Superior temporal gyrus (tissue), 1 donor: ENCODE measurements around the gene FAM120B.

Source experiments
- DNase-seq: peaks from one replicate; pipeline ENCODE4 v3.0.0-alpha.2; 2016; ENCODE audit errors: extremely low spot score

Gene FAM120B

DNA sequence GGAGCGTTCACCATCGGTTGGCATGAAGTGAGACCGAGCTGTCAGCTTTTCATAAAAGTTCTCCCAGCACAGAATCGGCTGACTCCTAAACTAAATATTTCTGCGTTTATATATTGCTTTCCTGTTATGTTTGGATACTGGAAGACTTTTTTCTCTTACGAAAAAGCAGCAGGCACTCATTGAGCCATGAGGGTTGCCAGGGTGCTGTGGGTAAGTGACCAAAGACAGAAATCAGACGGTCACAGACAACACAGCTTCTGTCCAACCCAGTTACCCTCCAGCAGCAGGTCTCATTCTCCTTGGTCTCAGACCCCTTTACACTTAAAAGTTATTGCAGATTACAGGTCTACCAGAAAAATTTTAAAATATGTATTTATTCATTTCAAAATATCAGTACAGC, 113.7 kb downstream of the FAM120B start:
- DNase-seq: no peak

DNA sequence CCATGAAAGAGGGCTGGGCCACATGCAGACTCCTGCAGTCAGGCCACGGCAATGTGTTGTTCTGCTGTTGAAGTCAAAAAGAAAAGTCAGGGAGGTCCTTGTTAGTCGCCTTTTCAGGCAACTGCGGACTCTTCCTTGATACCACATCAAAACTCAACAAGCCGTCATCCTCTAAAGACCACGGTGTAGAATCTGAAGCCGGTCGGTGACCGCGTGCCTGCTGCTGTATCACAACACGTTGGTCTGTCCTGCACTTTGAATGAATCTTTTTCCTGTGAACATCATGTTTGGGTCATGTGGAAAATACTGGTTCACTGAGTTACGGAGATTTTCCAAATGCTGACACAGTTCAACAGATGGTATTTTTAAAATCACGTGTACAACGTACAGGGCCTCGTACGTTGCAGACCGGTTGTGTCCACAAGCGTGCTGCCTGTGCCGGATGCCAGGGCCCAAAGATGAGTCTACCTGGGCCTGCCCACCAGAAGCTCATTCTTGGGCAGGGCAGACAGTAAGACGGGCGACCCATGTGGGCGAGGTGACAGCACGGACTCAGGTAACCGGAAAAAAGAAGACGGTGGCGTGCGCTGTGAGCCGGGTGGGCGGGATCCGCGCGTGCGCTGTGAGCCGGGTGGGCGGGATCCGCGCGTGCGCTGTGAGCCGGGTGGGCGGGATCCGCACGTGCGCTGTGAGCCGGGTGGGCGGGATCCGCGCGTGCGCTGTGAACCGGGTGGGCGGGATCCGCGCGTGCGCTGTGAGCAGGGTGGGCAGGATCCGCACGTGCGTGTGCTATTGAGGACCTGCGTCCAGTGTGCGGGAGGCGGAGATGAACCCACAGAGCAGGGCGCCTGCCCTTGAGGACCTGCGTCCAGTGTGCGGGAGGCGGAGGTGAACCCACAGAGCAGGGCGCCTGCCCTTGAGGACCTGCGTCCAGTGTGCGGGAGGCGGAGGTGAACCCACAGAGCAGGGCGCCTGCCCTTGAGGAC, 114.5 kb downstream of the FAM120B start:
- DNase-seq: no peak

- DNase-seq: no peak
Observed at GRCh38 chr6:170421921-170422320, 115.4 kb downstream of the FAM120B start.

GRCh38 chr6:170423030-170423429, 116.5 kb downstream of the FAM120B start:
- no peak for DNase-seq

DNA sequence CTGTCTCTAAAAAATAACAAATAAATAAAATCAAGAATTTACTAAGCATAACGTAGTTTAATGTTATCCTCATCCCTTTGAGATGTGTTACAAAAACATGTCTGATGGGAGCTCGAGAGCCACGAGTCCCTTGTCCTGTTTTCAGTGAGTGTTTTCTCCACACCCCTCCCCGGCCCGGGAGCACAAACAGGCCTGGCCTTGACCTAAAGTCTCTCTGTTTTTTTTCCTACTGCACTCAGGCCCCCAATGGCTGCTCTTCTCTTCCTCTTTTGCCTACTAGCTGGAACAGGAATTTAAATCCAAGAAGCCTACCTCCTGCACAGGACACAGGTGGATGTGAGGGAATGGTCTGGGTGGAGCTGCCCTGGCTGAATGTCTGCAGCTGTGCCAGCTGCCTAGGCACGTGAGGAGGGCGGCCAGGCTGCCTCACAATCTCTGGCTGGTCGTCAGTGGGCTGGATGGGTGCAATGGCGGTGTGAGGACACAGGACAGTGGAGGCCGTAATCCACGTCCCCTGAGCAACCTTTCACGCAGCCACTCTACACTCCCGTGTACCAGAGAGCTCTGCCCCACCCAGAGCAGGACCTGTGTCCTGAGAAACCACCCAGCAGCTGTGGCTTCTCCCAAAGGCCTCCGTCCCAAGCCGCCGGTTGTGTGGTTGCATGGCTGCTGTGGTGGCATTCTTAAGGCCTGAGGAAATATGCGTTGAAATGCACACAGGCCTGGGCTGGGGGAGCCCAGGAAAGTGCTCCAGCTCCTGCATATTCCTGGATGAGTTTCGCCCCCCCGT, 117.5 kb downstream of the FAM120B start:
- no peak for DNase-seq

DNA sequence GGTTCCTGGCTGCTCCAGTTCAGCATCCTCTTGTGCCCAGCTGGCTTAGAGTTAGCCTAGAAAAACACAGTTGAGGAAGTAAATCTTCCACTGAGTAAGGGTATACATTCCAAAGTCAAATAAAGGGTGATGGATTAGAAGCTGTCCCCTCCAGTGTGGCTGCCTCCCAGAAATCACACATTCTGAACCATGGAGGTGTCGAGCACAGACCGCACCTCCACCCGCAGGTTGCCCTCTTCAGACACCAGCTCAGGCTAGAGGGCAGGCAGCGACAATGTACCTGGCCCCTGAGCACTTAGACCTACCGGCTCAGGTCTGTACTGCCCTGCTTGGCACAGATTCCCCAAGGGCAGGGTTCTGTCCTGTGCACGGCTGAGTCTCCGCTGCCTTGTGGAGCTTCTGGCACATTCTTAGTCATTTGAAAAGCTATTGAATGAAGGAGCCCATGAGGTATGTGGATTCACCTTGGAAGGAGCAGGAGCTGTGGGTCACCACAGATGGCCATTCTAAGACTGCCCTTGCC, 118.1 kb downstream of the FAM120B start:
- no peak for DNase-seq

- DNase-seq: no peak
Observed at GRCh38 chr6:170429450-170429849, 122.9 kb downstream of the FAM120B start.

DNA sequence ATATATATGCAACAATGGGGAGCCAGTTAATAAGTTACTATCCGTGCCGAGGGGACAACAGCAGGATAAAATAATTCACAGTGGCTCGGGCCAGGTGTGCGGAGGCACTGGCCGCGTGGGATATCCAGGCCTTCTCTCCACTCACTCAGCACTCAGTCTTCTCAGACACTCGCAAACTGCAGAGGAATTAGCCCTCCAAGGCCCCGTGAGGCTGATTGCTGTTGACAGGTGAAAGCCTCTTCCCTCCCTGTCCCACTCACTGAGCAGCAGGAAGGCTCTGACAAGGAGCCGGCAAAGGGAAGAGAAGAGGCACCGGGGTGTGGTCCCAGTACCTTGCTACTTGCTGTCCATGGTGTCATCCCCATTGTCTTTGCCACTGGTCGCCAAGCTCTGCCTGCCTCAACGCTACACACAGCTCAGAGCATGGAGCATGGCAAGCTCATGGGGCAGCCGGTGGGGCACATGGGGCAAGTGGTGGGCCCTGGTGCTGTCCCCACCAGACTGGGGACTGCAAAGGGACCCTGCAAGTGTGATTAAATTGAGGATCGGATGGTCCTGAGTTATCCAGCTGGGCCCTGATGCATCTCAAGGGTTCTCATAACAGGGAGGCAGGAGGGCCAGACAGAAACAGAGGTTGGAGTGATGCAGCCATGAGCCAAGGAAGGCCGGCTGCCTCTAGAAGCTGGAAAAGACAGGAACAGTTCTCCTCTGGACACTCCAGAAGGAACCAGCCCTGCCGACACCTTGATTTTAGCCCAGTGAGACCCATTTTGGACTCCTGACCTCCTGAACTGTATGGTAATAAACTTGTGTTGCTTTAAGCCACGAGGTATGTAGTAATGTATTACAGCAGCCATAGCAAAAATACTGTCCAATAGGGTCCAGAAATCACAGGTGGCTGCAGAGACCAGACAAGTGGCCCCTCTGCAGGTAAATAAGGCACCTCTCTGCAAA, 126.9 kb downstream of the FAM120B start:
- DNase-seq: no peak

DNA sequence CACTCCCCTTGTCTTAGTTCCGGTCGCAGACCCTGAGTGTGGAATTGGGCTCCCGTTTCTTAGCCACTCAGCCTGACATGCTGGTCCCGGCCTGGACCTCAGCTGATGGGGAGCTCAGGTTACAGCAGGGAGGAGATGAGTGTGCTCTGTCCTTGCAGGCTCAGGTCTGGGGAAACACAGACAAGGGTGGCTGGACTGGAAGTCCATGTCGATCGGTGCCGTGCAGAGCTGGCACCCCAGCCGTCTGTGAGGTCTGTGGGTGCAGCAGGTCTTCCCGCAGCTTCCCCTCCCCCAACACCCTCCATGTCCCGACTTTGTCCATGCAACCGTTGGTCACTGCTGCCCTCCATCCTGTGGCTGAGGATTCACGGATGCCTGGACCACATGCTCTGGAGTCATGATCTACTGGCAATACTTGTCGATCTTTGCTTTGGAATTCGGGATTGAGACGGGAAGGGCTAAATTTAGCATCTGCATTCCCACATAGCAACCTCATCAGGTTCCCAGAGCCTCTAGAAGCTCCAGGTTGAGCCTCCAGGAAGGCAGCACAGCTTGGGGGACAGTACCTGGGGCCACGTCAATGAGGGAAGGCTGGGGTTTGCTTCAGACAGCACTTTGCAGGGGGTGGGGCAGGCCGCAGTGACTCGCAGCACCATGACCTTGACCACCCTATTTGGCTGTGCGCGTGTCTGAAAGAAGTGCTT, 127.7 kb downstream of the FAM120B start:
- DNase-seq: no peak

GRCh38 chr6:170434821-170435155, 128.2 kb downstream of the FAM120B start:
- no peak for DNase-seq

DNA sequence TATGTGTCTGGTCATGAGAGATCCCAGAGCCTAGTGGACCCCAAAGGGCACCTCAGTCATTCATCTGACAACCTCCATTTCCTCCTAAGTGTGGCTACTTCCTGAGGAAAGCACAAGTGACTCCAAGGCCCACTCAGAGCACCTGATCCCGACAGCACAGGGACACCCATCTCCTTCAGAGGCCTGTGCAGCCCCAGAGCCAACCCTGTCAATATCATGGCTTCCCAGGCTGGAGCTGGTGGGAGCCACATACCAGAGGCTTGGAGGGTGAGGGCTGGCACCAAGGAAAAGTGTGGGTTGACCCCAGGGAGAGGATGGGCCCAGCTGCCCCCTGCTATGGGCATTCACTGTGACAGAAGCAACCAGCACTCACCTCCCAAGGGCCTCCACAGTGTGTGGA, 129.2 kb downstream of the FAM120B start:
- DNase-seq: no peak

GRCh38 chr6:170436209-170436809, 129.8 kb downstream of the FAM120B start:
- DNase-seq: no peak

- no peak for DNase-seq
Observed at GRCh38 chr6:170437719-170438401, 131.3 kb downstream of the FAM120B start.

DNA sequence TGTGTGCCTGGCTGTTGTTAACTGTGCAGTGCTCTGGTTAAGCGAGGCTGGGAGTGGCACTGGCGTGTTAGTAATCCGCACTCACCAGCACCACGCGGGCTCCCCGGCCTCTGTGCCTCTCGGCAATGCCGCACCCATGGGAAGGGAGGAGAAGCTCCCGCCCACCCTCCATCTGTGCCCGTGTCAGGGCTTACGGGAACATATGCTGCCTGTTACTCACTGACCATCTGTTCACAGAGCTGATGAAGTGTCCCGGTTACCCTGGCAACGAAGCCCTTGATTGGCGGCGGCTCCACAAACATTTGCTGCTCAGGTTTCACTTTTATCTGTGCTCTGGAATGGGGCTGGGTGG, 131.8 kb downstream of the FAM120B start:
- DNase-seq: peak; percentile 84

GRCh38 chr6:170438861-170439260, 132.3 kb downstream of the FAM120B start:
- DNase-seq: no peak

GRCh38 chr6:170439366-170440361, 133.1 kb downstream of the FAM120B start:
- DNase-seq: peak; percentile 45

DNA sequence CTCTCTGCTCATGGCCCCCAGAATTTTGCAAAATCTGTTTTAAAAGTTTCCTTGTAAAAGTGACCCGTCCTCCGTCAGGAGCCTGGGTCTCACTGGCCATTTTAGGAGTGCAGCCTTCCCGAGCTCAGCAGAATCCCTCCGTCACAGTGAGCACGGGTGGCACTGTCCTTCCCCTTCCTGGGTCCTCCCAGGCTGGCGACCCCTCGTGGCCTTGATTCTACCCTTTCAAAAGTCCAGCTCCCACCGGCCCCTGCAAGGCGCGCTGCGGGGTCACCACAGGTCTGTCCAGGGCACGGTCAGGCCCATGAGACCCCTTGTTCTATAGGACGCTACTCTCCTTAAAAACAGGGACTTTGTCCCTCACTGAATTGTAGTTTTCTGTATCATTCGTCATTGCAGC, 133.9 kb downstream of the FAM120B start:
- no peak for DNase-seq

DNA sequence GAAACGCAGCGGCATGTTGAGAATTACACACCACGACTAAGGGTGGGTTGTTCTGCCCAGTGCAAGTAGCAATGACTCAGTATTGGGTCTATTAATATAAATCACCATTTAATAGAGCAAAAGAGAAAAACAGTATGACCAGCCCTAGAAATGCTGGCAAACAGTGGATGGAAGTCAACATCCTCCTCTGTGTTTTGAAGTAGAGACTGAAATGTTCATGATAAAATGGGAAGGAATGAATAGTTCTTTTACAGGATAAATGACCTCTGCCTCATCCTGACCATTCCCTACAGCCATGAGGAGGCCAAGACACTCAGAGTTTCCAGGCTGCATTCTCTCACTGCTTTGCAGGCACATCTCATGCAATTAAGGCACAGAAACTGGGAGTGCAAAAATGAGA, 134.8 kb downstream of the FAM120B start:
- no peak for DNase-seq

DNA sequence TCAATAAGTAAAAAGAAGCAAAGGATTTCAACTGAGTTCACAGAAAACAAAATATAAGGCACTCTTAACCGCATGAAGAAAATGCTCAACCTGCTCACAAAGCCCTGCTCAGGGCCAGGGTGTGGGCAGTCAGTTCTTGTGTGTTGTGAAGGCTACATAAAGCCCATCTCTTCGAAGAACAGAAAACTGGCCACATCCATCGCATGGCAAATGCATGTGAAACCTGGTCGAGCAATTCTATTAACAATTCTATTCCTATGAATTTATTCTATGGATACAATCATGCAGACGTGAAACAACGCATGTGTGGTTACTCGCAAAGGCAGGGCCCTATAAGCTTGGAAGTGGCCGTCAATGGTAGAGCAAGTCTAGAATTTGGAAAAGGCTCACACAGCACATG, 136.0 kb downstream of the FAM120B start:
- no peak for DNase-seq
